HCT116 (cell line): ENCODE results near the gene PLEKHG3.

Experiments
- CEBPB ChIP-seq: IDR thresholded peaks from 2 replicates; pipeline ENCODE4 v1.6.1; 2012; ENCODE audit warnings: low read depth
- CTCF ChIP-seq, 3 experiments: fragments of 200-600 bp in 1 of 3; sonication (generic) in 1 of 3; IDR thresholded peaks in 2 of 3; conservative IDR thresholded peaks in 1 of 3; 2 replicates each; pipeline ENCODE4 v1.5.1; 2012 to 2017; ENCODE audit warnings: low read depth in 2 of 3, low read length in 2 of 3, antibody characterized with exemption in 1 of 3, borderline replicate concordance in 1 of 3, control low read depth in 1 of 3, mild to moderate bottlenecking in 1 of 3, mixed read lengths in 1 of 3, mixed run types in 1 of 3, moderate library complexity in 1 of 3; ENCODE audit not compliant: insufficient read depth in 1 of 3
- EZH2 ChIP-seq: fragments of 200-600 bp; sonication (generic); IDR thresholded peaks from 2 replicates; pipeline ENCODE4 v1.6.1; 2017; ENCODE audit warnings: antibody characterized with exemption, mixed run types
- EZH2phosphoT487 ChIP-seq: fragments of 200-600 bp; IDR thresholded peaks from 2 replicates; pipeline ENCODE4 v1.6.1; 2018; ENCODE audit warnings: antibody characterized with exemption, borderline replicate concordance
- POLR2A ChIP-seq: IDR thresholded peaks from 2 replicates; pipeline ENCODE4 v1.7.0; 2011; ENCODE audit warnings: borderline replicate concordance; ENCODE audit not compliant: insufficient read depth, insufficient read length; ENCODE audit errors: extremely low read depth
- RAD21 ChIP-seq: IDR thresholded peaks from 2 replicates; pipeline ENCODE4 v1.6.1; 2012; ENCODE audit warnings: low read depth, mild to moderate bottlenecking
- SIN3A ChIP-seq: IDR thresholded peaks from 2 replicates; pipeline ENCODE4 v1.6.1; 2012; ENCODE audit warnings: low read depth
- SP1 ChIP-seq: IDR thresholded peaks from 2 replicates; pipeline ENCODE4 v1.6.1; 2012; ENCODE audit warnings: low read depth
- YY1 ChIP-seq: IDR thresholded peaks from 2 replicates; pipeline ENCODE4 v1.6.1; 2011; ENCODE audit warnings: low read length, low read depth, moderate library complexity, mild to moderate bottlenecking; ENCODE audit not compliant: insufficient replicate concordance; ENCODE audit errors: extremely low read depth
- ZNF274 ChIP-seq: fragments of 200-500 bp; sonication (Bioruptor generic); IDR thresholded peaks from 2 replicates; pipeline ENCODE4 v1.6.1; 2014; ENCODE audit warnings: mild to moderate bottlenecking, low read depth, low read length, inconsistent platforms

DNA sequence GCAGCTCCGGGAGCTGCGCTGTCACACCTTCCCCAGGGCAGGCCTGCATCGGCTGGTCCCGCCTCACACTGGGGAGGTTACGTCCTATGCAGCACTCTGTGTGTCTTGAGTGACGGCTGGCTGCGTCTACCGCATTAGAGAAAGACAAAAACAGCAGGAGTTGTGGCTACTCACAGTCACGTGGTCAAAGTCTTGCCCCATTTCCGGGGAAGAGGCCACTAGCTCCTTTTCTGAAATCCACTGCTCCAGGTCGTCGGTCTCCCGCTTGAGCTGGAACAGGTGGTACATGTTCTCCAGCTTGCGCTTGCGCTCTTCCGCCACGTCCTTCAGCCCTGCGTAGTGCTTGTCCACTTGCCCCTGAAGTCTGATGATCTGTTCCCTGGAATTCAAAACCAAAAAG, 68.8 kb downstream of the PLEKHG3 start:
- TF ChIP-seq CEBPB: no peak
- TF ChIP-seq CTCF (IDR thresholded peaks at IDR 0.05 in 2 of 3, conservative IDR thresholded peaks at IDR 0.05 in 1 of 3; ENCODE audit: borderline replicate concordance in 1 of 3, insufficient read depth in 1 of 3, low read depth in 2 of 3, low read length in 2 of 3): no peak
- TF ChIP-seq EZH2: no peak
- no peak for TF ChIP-seq POLR2A
- TF ChIP-seq EZH2phosphoT487: no peak
- TF ChIP-seq RAD21: no peak
- no peak for TF ChIP-seq YY1
- no peak for TF ChIP-seq ZNF274
- TF ChIP-seq SIN3A: no peak
- TF ChIP-seq SP1: no peak
